HG03175 (cell line): Measurements from ENCODE around the gene COLEC12.
"Not testable (repeated sequence)": the region's sequence is repeated elsewhere in the genome, so short reads cannot be mapped to it uniquely, and the experiment has no call there.

ENCODE experiments used
- ATAC-seq: cut with Tn5 transposase; IDR thresholded peaks from one replicate; pipeline ENCODE4 v1.9.1; 2021; ENCODE audit warnings: mild to moderate bottlenecking, moderate library complexity; ENCODE audit not compliant: unreplicated experiment

Gene COLEC12

DNA sequence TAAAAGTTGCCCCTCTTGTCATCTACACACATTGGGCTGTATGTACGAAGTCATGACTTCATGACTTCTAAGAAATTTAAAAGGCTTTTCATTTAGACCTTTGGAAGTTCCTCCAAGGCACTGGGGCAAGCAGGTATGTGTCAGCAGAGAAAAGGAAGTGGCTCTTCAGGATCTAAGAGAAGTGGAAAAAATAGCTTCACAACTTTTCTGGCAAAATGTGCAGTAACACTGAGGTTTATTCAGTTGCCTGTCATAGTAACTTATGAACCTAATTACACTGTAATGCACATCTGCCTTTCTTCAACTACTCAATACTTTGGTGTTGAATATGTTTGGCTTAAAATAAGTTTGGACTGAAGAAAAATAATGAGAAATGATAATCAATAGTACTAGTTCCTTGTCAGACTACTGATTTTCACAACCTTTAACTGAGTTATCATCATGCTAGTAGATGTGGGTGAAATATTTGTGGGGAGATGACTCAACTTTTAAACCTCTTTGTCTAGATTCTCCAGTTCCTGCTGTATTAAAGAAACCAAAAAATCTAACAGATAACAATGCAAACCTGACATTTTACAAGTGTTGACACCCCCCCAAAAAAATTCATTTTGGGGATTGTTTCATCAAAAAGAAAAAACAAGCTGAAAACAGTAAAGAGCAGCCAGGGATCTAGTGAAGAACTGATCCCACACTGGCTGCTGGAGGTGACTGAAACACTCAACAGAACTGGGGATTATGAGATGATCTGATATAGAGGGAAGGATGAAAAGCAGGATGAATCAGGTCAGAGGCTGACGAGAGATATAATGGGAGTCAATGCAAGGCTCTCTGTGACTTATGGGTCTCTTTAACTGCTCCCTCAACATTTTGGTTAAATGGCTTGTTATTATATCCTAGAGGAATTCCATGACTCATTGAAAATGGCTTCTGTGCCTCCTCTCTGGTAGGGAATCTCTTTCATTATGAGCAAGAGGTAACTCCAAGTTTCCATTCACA lies 84.6 kb downstream of the COLEC12 start:
- no peak for ATAC-seq

DNA sequence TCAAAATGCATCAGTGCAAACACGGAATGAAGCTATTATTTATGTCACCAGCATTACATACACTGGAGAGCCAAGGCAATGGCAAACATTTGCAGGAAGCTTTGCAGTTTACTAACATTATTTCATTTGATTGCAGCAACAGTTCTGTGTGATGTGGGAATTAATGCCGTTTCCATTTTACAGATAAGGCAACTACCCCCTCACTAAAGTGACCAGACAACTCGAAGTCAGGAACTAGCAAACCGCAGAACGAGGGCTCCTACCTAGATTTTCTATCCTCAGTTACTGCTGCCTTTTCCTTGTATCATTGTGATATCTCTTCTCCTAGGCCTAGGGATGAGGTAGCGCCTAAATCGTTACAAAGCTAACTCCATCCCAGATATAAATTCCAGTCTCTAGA lies 85.5 kb downstream of the COLEC12 start:
- no peak for ATAC-seq

GRCh38 chr18:413233-413632 lies 87.3 kb downstream of the COLEC12 start:
- no peak for ATAC-seq

DNA sequence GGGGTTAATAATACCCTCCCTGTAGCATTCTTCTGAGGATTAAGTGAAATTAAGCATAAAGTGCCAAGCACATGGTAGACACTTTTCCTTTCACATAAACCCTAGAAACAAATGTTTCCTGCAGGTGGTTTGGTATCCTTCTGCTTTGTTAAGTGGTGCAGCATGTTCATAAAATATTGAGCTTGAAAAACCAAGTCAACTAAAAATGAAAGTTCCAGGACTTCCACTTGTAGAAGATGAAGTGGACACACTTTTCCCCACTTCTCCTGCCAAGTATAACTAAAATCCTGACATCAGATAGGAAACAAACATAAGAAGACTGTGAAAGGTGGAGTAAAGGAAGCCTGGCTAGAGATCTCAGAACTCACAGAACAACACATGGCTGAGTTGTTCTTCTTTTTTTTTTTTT lies 90.5 kb downstream of the COLEC12 start:
- ATAC-seq: no peak

- ATAC-seq: no peak
Measured at GRCh38 chr18:408367-408766, 92.1 kb downstream of the COLEC12 start.

- no peak for ATAC-seq
Measured at GRCh38 chr18:407626-408224, 92.8 kb downstream of the COLEC12 start.

GRCh38 chr18:407191-407590 lies 93.3 kb downstream of the COLEC12 start:
- ATAC-seq: no peak

DNA sequence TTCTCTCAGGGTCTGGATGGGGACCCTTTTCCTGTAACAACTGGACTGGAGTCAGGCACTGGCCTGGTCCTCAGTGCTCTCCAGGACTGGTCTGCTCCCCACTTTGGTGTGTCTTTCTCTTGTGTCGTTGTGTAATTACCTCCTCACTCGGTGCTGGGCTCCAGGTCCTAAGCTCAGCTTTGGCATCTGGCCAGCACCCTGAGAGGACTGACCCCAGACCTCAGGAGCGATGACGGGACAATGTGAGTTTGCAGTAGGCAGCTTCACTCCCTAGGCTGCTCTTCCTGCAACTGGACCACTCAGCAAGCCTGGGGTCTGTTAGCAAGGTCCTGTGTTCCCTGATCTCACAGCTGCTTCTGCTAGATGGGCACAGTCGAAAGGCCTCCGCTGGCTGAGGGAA lies 93.8 kb downstream of the COLEC12 start:
- ATAC-seq: no peak

DNA sequence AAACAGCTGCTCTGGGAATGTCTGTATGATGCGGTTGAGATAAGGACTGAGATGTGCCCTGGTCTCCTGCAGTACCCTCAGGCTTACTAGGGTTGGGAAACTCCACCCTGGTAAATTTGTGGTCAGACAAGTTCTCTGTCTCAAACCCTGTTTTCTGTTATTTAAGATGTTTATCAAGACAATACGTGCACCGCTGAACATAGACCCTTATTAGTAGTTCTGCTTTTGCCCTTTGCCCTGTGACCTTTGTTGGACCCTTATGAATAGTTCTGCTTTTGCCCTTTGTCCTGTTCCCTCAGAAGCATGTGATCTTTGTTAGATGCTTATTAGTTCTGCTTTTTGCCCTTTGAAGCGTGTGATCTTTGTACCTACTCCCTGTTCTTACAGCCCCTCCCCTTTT lies 95.5 kb downstream of the COLEC12 start:
- not testable (repeated sequence) for ATAC-seq

- ATAC-seq: no peak
Measured at GRCh38 chr18:404061-404636, 96.4 kb downstream of the COLEC12 start.

- ATAC-seq: no peak
Measured at GRCh38 chr18:402129-402528, 98.4 kb downstream of the COLEC12 start.

GRCh38 chr18:400456-400855 lies 100.0 kb downstream of the COLEC12 start:
- no peak for ATAC-seq

- no peak for ATAC-seq
Measured at GRCh38 chr18:399631-400135, 100.8 kb downstream of the COLEC12 start.

DNA sequence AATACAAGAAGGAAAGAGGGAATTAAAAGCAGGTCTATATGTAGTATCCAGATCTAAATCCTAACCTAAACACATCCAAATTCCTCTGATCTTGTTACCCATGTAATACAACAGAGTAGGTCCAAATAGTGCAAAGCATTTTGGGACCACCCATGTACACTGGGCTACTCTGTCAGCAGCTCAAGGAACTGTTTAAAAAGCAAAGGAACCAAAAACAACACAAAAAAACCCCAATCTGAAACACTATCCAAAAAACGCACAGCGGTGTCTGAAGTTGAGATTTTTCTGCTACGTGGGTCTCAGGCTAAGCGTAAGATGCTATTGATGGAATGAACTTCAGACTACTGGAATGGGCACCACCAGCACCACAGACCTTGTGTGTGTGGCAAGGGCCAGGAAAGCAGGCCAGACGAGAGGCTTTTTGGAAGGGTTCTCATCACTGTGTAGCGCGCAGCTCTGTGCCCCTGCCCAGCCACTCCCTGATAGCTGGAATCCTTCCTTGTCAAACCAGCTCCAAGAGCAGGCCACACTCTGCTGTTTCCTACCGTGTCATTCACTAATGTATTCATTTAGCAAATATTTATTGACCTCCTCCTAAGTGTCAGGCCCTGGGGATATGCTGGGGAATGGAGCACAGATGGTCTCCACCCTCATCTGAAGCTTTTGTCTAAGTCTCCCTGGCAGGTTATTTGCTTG lies 101.4 kb downstream of the COLEC12 start:
- ATAC-seq: no peak

DNA sequence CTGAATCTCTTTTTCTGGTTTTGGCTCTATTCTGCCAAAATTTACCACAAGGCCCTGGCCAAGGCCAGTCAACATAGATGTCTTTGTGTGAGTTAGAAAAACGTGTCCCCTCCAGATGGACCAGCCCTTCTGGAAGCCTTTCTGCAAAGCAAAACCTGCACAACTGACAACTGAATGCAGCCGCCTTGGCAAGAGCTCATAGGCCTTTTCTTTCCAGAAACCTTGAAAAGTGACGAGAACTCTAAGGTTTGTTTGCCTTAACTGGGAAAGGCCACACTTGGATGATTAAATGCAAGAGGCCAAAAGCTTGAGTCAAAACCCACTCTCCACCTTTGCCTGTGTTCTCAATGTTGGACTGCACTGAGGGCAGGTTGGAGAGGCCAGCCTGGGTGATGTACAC lies 103.9 kb downstream of the COLEC12 start:
- ATAC-seq: no peak

DNA sequence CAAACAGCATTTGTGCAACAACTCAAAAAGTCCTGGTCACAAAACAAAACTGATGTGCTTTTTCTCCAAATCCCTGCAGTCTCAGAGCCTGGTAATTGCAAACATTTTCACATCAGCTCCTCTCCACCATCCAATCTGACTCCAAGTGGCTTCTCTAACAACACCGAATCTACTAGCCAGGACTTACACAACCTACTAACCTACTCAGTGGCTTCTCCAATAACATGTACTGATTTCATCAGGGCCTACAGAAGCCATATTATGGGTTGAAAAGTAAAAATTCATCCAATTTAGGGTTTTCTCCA lies 104.3 kb downstream of the COLEC12 start:
- no peak for ATAC-seq

GRCh38 chr18:395456-396250 lies 104.8 kb downstream of the COLEC12 start:
- ATAC-seq: no peak

DNA sequence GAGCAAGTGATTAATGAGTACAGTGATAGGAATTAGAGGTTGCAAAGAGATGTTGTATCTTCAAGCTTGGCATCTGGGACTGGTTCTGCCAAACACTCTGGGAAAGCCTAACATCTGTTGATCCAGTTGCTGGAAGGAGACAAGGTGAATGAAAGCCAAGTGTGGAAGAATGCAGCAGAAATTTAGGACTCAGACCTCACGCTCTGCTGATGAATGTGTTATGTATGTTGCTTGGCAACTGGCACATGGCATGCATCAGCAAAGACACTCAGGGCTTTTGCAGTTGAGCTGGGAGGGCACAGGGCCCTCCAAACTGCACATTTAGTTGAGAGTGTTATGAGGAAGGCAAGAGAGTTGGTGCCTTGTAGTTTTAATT lies 105.5 kb downstream of the COLEC12 start:
- no peak for ATAC-seq

- no peak for ATAC-seq
Measured at GRCh38 chr18:394262-394986, 106.1 kb downstream of the COLEC12 start.

- no peak for ATAC-seq
Measured at GRCh38 chr18:393574-393957, 106.9 kb downstream of the COLEC12 start.
